GM12892 (cell line): ENCODE data around the gene GDF11.
"Not testable (repeated sequence)": the region's sequence is repeated elsewhere in the genome, so short reads cannot be mapped to it uniquely, and the experiment has no call there.

ENCODE experiments used
- DNase-seq: peaks from one replicate; pipeline ENCODE4 v3.0.0; 2011; ENCODE audit not compliant: insufficient read length
- FAIRE-seq: peaks from 2 replicates; lab custom pipeline; 2011; peaks lifted over from hg19 to GRCh38; lab: Jason Lieb, UNC
- POLR2A ChIP-seq: IDR thresholded peaks from 2 replicates; pipeline ENCODE4 v1.6.1; 2011; ENCODE audit warnings: low read depth, low read length, control low read depth
- POLR2AphosphoS5 ChIP-seq: IDR thresholded peaks from 2 replicates; pipeline ENCODE4 v1.6.1; 2011; ENCODE audit warnings: low read depth, low read length, control low read depth
- TAF1 ChIP-seq: IDR thresholded peaks from 2 replicates; pipeline ENCODE4 v1.6.1; 2011; ENCODE audit warnings: low read depth, mild to moderate bottlenecking, control low read depth, low read length, borderline replicate concordance

The GDF11 gene

DNA sequence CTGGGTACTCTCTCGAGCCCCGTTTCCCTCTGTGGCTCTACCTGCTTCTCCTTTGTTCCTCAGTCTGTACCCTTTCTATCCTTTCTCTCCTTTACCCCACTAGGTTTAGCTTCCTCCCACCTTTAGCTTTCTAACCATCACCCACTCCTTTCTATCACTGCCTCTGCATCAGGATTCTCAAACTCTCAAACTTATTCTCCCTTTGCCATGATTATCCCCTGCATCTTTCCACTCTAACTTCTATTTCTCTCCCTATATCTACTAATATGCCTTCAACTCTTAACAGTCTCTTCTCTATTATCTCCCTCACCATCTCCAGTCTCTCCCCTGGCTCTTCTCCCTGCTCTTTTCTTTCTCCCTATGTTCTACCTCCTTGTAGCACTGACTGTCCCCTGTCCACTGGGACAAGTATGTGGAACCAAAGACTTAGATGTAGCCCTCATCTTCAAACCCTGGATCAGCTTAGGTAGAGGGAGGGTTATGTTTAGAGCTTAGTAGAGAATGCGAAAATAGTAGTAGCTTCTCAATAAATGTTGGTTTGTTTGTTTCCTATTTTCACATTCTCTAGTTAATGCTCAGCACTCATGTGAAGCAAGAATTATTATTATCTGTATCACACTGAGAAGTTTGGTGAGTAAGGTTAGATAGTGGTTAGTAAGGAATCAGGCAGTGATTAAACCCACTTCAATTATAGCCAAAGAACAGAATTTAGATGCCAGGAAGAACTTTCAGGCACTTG is 3.4 kb downstream of the GDF11 start:
- no peak for DNase-seq
- TF ChIP-seq TAF1 = no peak
- TF ChIP-seq POLR2AphosphoS5 = no peak
- TF ChIP-seq POLR2A = no peak
- no peak for FAIRE-seq

DNA sequence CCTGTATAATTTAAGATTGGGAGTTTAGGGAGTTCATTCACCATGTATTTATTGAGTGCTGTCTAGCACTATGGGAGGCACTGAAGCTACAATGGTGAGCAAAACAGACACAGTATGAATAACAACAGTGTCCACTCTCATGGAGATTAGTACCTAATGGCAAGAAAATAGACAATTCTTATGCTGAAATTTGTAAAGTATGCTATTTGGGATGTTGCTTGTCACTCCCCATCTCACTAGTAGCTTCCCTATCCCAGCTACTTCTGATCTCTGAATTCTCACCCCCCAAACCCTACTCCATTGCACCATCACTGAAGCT is 4.0 kb downstream of the GDF11 start:
- FAIRE-seq (no peak), DNase-seq (no peak)
- TF ChIP-seq TAF1 = no peak
- no peak for TF ChIP-seq POLR2AphosphoS5
- no peak for TF ChIP-seq POLR2A

DNA sequence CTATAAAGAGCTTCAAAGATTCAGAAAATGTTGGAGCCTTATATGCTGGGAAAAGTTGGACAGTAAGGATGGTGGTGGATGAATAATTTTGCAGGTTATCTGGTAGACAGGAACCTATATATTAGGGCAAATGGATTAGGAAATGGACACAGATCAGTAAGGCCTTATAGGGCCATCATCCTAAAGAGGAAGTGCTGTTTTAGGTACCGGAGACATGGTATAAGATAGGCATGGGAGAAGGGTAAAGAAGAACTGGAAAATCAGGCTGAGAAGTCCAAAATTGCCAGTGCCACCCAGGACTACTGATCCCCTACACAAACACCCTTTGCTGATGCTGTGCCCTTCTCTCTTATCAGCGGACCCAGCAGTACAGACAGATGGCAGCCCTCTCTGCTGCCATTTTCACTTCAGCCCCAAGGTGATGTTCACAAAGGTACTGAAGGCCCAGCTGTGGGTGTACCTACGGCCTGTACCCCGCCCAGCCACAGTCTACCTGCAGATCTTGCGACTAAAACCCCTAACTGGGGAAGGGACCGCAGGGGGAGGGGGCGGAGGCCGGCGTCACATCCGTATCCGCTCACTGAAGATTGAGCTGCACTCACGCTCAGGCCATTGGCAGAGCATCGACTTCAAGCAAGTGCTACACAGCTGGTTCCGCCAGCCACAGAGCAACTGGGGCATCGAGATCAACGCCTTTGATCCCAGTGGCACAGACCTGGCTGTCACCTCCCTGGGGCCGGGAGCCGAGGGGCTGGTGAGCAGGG is 5.5 kb downstream of the GDF11 start:
- FAIRE-seq = no peak
- no peak for TF ChIP-seq TAF1
- TF ChIP-seq POLR2A = no peak
- DNase-seq = no peak

DNA sequence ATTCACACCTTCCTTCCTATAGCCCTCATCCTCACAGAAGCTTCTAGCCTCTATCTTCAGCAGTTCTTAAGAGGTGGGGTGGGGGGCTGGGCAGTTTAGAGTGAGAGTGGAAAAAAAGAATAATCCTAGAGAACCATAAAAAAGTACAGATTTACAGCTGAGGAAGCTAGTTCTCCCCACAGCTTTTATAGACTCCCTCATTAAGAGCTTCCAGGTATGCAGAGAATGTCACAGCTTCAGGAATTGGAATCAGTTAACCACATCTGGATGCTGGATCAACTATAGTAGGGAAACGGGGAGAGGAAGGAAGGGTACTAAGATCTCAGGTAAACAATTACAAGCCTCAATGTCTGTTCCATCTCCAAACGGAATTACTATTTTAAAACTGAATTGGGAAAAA is 12.3 kb downstream of the GDF11 start:
- DNase-seq = no peak
- TF ChIP-seq POLR2A (no peak), TAF1 (no peak), POLR2AphosphoS5 (no peak)
- no peak for FAIRE-seq

DNA sequence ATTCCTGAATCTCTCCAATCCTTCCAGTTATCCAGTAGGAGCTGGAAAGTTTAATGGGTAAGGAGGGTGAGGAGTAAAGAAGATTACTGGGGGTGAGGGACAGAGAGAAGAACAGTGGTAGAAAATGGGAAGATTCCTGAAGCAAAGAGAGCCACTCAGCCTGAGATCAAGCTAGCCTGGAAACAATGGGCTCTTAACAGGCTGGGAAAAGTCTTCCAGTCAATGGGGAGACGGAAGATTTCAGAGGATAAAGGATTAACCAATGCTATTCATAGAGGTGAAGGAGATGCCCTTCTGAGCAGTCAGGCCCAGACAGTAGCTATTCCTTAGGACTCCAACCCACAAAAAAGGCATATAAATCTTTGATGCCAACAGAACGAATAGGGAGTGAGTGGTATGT is 14.8 kb downstream of the GDF11 start:
- FAIRE-seq (no peak), DNase-seq (no peak)
- TF ChIP-seq POLR2AphosphoS5 = no peak
- TF ChIP-seq POLR2A = no peak
- no peak for TF ChIP-seq TAF1

DNA sequence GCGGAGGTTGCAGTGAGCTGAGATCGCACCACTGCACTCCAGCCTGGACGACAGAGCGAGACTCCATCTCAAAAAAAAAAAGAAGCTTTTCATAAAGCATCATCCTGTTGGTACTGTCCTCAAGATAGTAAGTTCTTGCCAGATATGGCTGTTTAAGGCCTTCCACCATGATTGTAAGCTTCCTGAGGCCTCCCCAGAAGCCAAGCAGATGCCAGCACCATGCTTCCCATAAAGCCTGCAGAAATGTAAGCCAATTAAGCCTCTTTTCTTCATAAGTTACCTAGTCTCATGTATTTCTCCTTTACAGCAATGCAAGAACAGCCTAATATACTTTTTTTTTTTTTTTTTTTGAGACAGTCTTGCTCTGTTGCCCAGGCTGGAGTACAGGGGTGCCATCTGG is 15.7 kb downstream of the GDF11 start:
- not testable (repeated sequence) for DNase-seq, FAIRE-seq

DNA sequence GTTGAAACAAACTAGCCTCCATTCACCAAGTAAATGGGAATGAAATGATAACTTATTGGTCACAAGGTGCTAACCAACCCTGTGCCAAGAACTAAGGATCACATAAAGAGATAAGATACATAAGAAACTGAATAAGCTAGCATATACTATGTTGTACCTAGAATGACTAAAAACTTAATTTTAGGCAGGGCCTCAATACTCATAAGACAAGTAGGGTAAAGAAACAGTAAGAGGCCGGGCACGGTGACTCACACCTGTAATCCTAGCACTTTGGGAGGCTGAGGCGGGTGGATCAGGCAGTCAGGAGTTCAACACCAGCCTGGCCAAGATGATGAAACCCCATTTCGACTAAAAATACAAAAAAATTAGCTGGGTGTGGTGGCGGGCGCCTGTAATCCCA is 17.7 kb downstream of the GDF11 start:
- FAIRE-seq (no peak), DNase-seq (no peak)
- TF ChIP-seq POLR2AphosphoS5 (no peak), POLR2A (no peak), TAF1 (no peak)

DNA sequence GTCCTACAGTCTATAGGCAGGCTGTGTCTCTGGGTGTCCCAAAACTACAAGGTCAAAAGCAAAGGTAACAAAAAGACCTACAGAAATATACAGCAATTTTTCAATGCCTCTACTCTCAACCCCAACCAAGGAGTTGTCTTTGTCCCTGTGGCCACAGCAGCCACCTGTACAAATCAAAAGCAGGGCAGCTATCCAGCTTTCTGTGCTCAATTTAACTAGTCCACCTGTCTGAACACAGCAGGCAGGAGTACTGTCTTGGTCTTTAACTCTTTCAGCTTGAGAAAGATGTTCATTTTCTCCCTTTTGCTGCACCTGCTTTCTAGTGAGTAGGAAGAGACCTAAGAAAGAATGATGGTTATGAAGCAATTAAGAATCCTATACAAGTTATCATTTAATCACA is 19.7 kb downstream of the GDF11 start:
- DNase-seq (no peak), FAIRE-seq (no peak)
- TF ChIP-seq POLR2A (no peak), POLR2AphosphoS5 (no peak), TAF1 (no peak)

DNA sequence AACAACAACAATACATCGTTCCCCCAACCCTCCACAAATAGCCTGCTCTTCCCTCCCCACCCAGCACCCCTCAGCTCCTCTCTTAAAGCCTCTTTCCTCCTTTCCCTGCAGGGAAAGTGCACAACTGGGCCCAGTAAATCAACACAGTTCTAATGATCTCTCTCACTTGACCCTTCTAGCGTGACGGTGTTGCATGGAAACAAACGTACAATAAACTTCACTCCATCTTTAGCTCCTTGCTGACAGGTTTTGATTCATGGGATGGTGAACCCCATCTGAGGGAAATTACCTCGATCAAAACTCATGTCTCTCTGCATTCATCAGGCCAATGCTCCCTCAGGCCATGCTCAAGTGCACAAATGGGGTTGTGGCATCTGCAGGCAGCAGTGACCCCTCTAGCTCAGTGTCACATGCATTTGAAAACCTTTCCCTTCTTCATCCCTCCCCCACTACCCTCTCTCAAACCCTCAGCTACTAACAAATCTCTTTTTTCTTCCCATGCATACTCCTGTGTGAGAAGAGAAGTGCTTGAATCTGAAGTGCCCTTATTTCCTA is 22.9 kb downstream of the GDF11 start:
- FAIRE-seq = no peak
- TF ChIP-seq POLR2AphosphoS5 = no peak
- TF ChIP-seq TAF1 = no peak
- no peak for TF ChIP-seq POLR2A
- no peak for DNase-seq

DNA sequence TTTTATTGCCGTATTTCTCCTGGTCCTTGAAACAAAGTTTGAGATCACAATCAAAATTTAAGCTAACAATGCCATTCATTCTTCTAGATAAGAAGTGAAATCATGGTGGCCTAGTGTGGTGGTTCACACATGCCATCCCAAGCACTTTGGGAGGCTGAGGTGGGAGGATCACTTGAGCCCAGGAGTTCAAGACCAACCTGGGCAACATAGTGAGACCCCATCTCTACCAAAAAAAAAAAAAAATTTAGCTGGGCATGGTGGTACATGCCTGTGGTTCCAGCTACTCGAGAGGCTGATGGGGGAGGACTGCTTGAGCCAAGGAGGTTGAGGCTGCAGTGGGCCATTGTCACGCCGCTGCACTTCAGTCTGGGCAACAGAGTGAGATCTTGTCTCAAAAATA is 24.2 kb downstream of the GDF11 start:
- FAIRE-seq = no peak
- no peak for TF ChIP-seq POLR2AphosphoS5
- no peak for TF ChIP-seq POLR2A
- TF ChIP-seq TAF1 = no peak
- DNase-seq = no peak

DNA sequence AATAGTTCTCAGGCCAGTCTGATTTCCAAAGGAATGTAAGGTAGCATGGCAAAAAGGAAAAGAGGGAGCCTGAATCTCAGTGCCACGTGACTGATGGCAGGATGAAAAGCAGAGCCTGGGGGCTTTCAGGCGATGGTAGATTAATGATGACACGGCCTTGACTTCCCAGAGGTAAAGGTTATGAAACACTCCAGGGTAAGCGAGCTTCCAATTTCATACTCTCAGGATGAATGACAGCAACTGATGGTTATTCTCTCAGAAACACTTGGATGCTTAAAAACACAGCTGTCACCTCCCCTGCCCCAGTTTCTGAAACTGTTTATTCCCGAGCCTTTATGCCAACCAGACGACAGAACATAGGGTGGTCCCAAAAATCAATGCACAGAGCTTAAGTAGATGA is 28.8 kb downstream of the GDF11 start:
- FAIRE-seq = no peak
- TF ChIP-seq TAF1 (no peak), POLR2A (no peak), POLR2AphosphoS5 (no peak)
- no peak for DNase-seq

DNA sequence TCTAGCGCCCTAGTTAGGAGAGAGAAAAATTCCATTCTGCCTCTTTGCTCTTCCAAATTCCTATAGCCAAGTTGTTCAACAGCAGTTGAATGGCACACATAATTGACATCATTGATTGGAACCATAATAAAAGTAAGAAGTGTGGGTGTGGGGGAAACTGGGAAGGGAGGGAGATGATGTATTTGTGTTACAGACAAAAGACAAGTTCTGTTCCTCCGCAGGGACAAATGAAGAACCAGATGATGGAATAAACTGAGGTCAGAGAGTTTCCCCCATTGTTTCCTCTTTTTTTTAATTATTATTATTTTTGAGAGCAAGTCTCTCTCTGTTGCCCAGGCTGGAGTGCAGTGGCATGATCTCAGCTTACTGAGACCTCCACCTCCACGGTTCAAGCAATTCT is 34.9 kb downstream of the GDF11 start:
- DNase-seq = no peak
- TF ChIP-seq POLR2A (no peak), TAF1 (no peak), POLR2AphosphoS5 (no peak)
- FAIRE-seq = no peak

DNA sequence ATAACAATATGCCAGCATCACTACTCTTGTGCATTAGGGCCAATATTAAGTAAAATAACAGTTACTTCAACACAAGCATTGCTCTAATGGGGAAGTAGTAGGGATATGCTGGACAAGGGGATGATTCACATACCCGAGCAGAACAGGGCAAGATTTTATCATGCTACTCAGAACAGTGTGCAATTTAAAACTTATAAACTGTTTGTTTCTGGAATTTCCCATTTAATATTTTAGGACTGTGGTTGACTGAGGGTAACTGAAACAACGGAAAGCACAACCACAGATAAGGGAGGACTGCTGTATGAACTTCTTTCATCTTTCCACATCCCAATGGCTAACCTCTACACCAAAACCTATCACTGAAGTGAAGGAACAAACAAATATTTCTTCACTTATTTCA is 37.8 kb downstream of the GDF11 start:
- FAIRE-seq (no peak), DNase-seq (no peak)
- TF ChIP-seq POLR2AphosphoS5 = no peak

DNA sequence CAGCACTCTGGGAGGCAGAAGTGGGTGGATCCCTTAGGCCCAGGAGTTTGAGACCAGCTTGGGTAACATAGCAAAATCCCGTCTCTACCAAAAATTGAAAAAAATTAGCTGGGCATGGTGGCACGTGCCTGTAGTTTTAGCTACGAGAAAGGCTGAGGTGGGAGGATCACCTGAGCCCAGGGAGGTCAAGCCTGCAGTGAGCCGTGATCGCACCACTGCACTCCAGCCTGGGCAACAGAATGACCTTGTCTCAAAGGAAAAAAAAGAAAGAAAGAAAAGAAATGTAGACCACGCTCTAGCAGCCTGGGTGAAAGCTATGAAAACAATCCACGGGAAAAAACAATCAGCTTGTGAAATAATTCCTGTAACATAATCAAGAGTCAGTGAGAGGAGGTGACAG is 45.6 kb downstream of the GDF11 start:
- DNase-seq (no peak), FAIRE-seq (no peak)
- TF ChIP-seq POLR2AphosphoS5 (no peak), TAF1 (no peak), POLR2A (no peak)
